ENCODE measurements around the gene HSPA1L.

Gene HSPA1L

GRCh38 chr6:31799781-31800180 is 15.3 kb downstream of the HSPA1L start:
- Histone ChIP-seq H3K27ac (no peak overlapping the region), H3K4me3 (ENCODE audit: low read depth, low read length) (no peak overlapping the region), H3K36me3 (peaks cover 79% of the 10 kb centered on the region), H3K9me3 (ENCODE audit: severe bottlenecking) (no peaks in the 10 kb centered on the region), H3K27me3 (ENCODE audit: insufficient read depth, low read depth, severe bottlenecking) (no peaks in the 10 kb centered on the region)
- no peak for TF ChIP-seq CTCF (IDR thresholded peaks at IDR 0.05; ENCODE audit: low read depth, low read length)
- DNase-seq, result no peak

GRCh38 chr6:31797588-31797987 is 17.5 kb downstream of the HSPA1L start:
- peak overlapping the region; percentile 93; the same call in 1 of the 2 replicates for H3K27ac ChIP-seq
- peaks cover 68% of the 10 kb centered on the region for H3K36me3 ChIP-seq
- no peak for TF ChIP-seq CTCF (IDR thresholded peaks at IDR 0.05; ENCODE audit: low read depth, low read length)
- H3K9me3 ChIP-seq (ENCODE audit: severe bottlenecking), result no peaks in the 10 kb centered on the region
- no peaks in the 10 kb centered on the region for H3K27me3 ChIP-seq (ENCODE audit: insufficient read depth, low read depth, severe bottlenecking)
- DNase-seq, result no peak
- no peak overlapping the region for H3K4me3 ChIP-seq (ENCODE audit: low read depth, low read length)

- no peak for TF ChIP-seq CTCF (IDR thresholded peaks at IDR 0.05; ENCODE audit: low read depth, low read length)
- Histone ChIP-seq H3K27me3 (ENCODE audit: insufficient read depth, low read depth, severe bottlenecking) (no peaks in the 10 kb centered on the region), H3K36me3 (peaks cover 68% of the 10 kb centered on the region), H3K9me3 (ENCODE audit: severe bottlenecking) (no peaks in the 10 kb centered on the region), H3K4me3 (ENCODE audit: low read depth, low read length) (no peak overlapping the region), H3K27ac (peak overlapping the region; percentile 93; the same call in 1 of the 2 replicates)
- DNase-seq, result no peak
Observed at GRCh38 chr6:31796993-31797385, 18.1 kb downstream of the HSPA1L start.

GRCh38 chr6:31795616-31796298 is 19.3 kb downstream of the HSPA1L start, which contains the start of gene VARS1:
Gene VARS1, minus strand, starts transcription at chr6:31795752. Its CDS starts 535 bp downstream, at chr6:31795217.
- H3K4me3 ChIP-seq (ENCODE audit: low read depth, low read length), result peak within 1 kb of the TSS; percentile 96
- H3K9me3 ChIP-seq (ENCODE audit: severe bottlenecking), result no peaks in the 10 kb centered on the region
- TF ChIP-seq CTCF (IDR thresholded peaks at IDR 0.05; ENCODE audit: low read depth, low read length), result peak; percentile 99
- H3K36me3 ChIP-seq, result peaks cover 69% of the 10 kb centered on the region
- peak within 1 kb of the TSS; percentile 93 for H3K27ac ChIP-seq
- no peaks in the 10 kb centered on the region for H3K27me3 ChIP-seq (ENCODE audit: insufficient read depth, low read depth, severe bottlenecking)
- DNase-seq, result peak; percentile 99

- no peaks in the 10 kb centered on the region for H3K27me3 ChIP-seq (ENCODE audit: insufficient read depth, low read depth, severe bottlenecking)
- no peak for DNase-seq
- peak overlapping the region; percentile 93 for H3K27ac ChIP-seq
- H3K36me3 ChIP-seq, result peaks cover 68% of the 10 kb centered on the region
- peak overlapping the region; percentile 96 for H3K4me3 ChIP-seq (ENCODE audit: low read depth, low read length)
- TF ChIP-seq CTCF (IDR thresholded peaks at IDR 0.05; ENCODE audit: low read depth, low read length), result no peak
- H3K9me3 ChIP-seq (ENCODE audit: severe bottlenecking), result no peaks in the 10 kb centered on the region
Observed at GRCh38 chr6:31794866-31795615, 20.0 kb downstream of the HSPA1L start.
